ENCODE results near the gene VIPAS39. TPM values are rescaled to one million over a fixed set of nuclear protein-coding genes. Genes with fewer than 3 reads are reported as not detected.

VIPAS39 gene
- total RNA-seq, 6 experiments from 2014 or later: 7.2 to 9.9 (median 8.6) TPM

- no peak for TF ChIP-seq POLR2A (IDR thresholded peaks at IDR 0.05)
- no peak for TF ChIP-seq CTCF (IDR thresholded peaks at IDR 0.05)
- no peak overlapping the region for H3K27ac ChIP-seq
- H3K36me3 ChIP-seq: no peaks in the 10 kb centered on the region
- WGBS (ENCODE audit: insufficient coverage, low coverage, low lambda C conversion rate, missing lambda C conversion rate): 76% methylated on average over 3 of the region's 3 CpGs
- H3K4me3 ChIP-seq: no peak overlapping the region
- H3K4me1 ChIP-seq: no peaks in the 10 kb centered on the region
- no peaks in the 10 kb centered on the region for H3K27me3 ChIP-seq
- no peak for DNase-seq
- H3K9me3 ChIP-seq: no peaks in the 10 kb centered on the region
- intact Hi-C loops (cut with DNase I): no loop called here
- ATAC-seq: peak in 1 of 4 donors; percentile 8
Observed at GRCh38 chr14:77485256-77485655, 27.9 kb upstream of the VIPAS39 start.

GRCh38 chr14:77482422-77482821 is 25.0 kb upstream of the VIPAS39 start:
- no peaks in the 10 kb centered on the region for H3K27me3 ChIP-seq
- DNase-seq (no peak), ATAC-seq (no peak)
- no peaks in the 10 kb centered on the region for H3K36me3 ChIP-seq
- no peak overlapping the region for H3K27ac ChIP-seq
- no peaks in the 10 kb centered on the region for H3K4me1 ChIP-seq
- no peaks in the 10 kb centered on the region for H3K9me3 ChIP-seq
- H3K4me3 ChIP-seq: no peak overlapping the region
- intact Hi-C loops (cut with DNase I): no loop called here
- no peak for TF ChIP-seq CTCF (IDR thresholded peaks at IDR 0.05)
- no peak for TF ChIP-seq POLR2A (IDR thresholded peaks at IDR 0.05)
- WGBS (ENCODE audit: insufficient coverage, low coverage, low lambda C conversion rate, missing lambda C conversion rate): 79% methylated on average over 4 of the region's 8 CpGs

DNA sequence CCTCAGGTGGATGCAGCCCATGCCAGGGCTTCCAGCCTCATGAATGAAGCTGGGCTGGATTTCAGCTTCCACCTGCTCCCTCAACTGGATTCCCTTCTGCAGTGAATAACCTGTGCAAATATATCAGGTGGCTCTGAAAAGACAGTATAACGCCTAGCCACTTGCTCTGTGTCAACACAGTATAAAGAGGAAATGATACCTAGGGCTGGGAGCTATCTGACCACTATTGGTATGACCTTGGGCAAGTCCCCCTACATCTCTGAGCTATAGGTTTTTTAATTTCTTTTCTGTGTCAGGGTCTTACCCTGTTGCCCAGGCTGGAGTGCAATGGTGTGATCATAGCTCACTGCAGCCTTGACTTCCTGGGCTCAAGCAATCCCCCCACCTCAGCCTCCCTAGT is 21.4 kb upstream of the VIPAS39 start:
- intact Hi-C loops (cut with DNase I): no loop called here
- no peaks in the 10 kb centered on the region for H3K9me3 ChIP-seq
- H3K27me3 ChIP-seq: no peaks in the 10 kb centered on the region
- TF ChIP-seq POLR2A (IDR thresholded peaks at IDR 0.05) (no peak), CTCF (IDR thresholded peaks at IDR 0.05) (no peak)
- DNase-seq (no peak), ATAC-seq (no peak)
- no peak overlapping the region for H3K27ac ChIP-seq
- H3K36me3 ChIP-seq: no peaks in the 10 kb centered on the region
- H3K4me1 ChIP-seq: no peaks in the 10 kb centered on the region
- no peak overlapping the region for H3K4me3 ChIP-seq
- 14% methylated on average over 1 of the region's 1 CpG for WGBS (ENCODE audit: insufficient coverage, low coverage, low lambda C conversion rate, missing lambda C conversion rate)

DNA sequence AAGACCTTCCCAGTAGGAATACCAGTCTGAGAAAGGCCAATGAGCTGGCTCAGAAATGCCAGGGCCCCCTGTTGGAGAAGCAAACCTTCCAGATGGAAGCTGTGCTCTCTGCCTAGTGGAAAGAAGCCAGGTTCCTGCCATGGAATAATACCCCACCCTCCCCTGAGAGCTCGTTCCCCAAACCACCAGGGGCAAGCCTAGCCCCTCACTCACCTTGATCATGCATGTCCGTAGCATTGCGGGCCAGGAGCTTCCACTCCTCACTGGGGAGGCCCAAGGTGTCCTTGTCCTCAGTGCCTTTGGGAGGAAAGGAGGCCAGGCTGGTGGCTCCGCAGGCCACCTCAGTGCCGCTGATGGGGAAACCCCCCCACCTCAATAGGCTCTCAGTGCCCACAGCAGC is 20.6 kb upstream of the VIPAS39 start:
- intact Hi-C loops (cut with DNase I): no loop called here

More for the DNA sequence above, 20.6 kb upstream of the VIPAS39 start:
- ATAC-seq (no peak), DNase-seq (no peak)
- Histone ChIP-seq H3K4me1 (no peaks in the 10 kb centered on the region), H3K27me3 (no peaks in the 10 kb centered on the region), H3K36me3 (no peaks in the 10 kb centered on the region), H3K9me3 (no peaks in the 10 kb centered on the region), H3K27ac (no peak overlapping the region), H3K4me3 (no peak overlapping the region)
- TF ChIP-seq POLR2A (IDR thresholded peaks at IDR 0.05): no peak
- TF ChIP-seq CTCF (IDR thresholded peaks at IDR 0.05): no peak
- WGBS (ENCODE audit: insufficient coverage, low coverage, low lambda C conversion rate, missing lambda C conversion rate): no CpG with 5 or more reads among the region's 5 CpGs
